Transverse colon (tissue), 4 donors: Measurements from ENCODE around the gene MYO15B. TPM values are rescaled to one million over a fixed set of nuclear protein-coding genes. Genes with fewer than 3 reads are reported as not detected.

Source experiments
- DNase-seq: peaks from one replicate; pipeline ENCODE4 v3.0.0-alpha.2; 2019
- H3K27ac ChIP-seq, 4 donors: fragments of 200-600 bp; sonication (generic); 2 replicates each; pipeline ENCODE4 v1.5.1; 2016 to 2018; ENCODE audit warnings: inconsistent platforms in 4 of 4
- H3K27me3 ChIP-seq: fragments of 200-600 bp; sonication (generic); 2 replicates; pipeline ENCODE4 v1.5.1; 2017; ENCODE audit warnings: inconsistent platforms
- H3K36me3 ChIP-seq, 4 donors: fragments of 200-600 bp; sonication (generic); 2 replicates each; pipeline ENCODE4 v1.5.1; 2017 to 2019; ENCODE audit warnings: inconsistent platforms in 4 of 4
- H3K4me1 ChIP-seq, 4 donors: fragments of 200-600 bp; sonication (generic); 2 replicates each; pipeline ENCODE4 v1.5.1; 2017 to 2020; ENCODE audit warnings: inconsistent platforms in 4 of 4
- H3K4me3 ChIP-seq, 4 donors: fragments of 200-600 bp; sonication (generic); 1 replicate in 1 of 4; 2 replicates in 3 of 4; pipeline versions ENCODE4 v1.5.1 to v1.6.1; 2017 to 2019; ENCODE audit warnings: inconsistent platforms in 4 of 4
- H3K9me3 ChIP-seq, 2 donors: fragments of 200-600 bp; sonication (generic); 2 replicates each; pipeline ENCODE4 v1.5.1; 2017 to 2019; ENCODE audit warnings: inconsistent platforms in 2 of 2
- EP300 ChIP-seq: sonication (generic); formaldehyde crosslinking; IDR thresholded peaks from one replicate; pipeline ENCODE4 v1.6.1; 2017; ENCODE audit warnings: antibody characterized with exemption, low read depth
- POLR2A ChIP-seq: fragments of 450-650 bp; IDR thresholded peaks from one replicate; pipeline ENCODE4 v1.6.1; 2016; ENCODE audit warnings: antibody characterized with exemption, mild to moderate bottlenecking, moderate library complexity
- POLR2AphosphoS5 ChIP-seq, 3 donors: sonication (generic); formaldehyde crosslinking; IDR thresholded peaks; one replicate each; pipeline ENCODE4 v1.6.1; 2016; ENCODE audit warnings: antibody characterized with exemption in 3 of 3
- WGBS, 2 donors: methylation state at CpG; one replicate each; pipeline ENCODE4 v1.1.5; 2018; ENCODE audit warnings: low coverage in 1 of 2; 5-methylcytosine and 5-hydroxymethylcytosine counted together
- in situ Hi-C, 4 donors: fragments of 200-750 bp; cut with MboI; loops; one replicate each; pipeline versions ENCODE4 v1.15.0 to v1.15.1; 2017; ENCODE audit warnings: low sequenced_read_pairs in 3 of 4, low pct_ligation_motif_present in 1 of 4, low pct_unique_long_range_greater_than_20kb in 1 of 4
- intact Hi-C: fragments of 100-400 bp; cut with DNase I; formaldehyde crosslinking; loops from one replicate; pipeline ENCODE4 v1.15.1; 2023; ENCODE audit warnings: low total_unique reads
- total RNA-seq, 4 donors: library from RNA; depleted of rRNA; stranded (reverse); fragments of >200 nt; gene quantifications; one replicate each; pipeline ENCODE4 v1.1.0, GENCODE V29; 2016
- TF ChIP-seq, protein P1 (sequence below), 5 experiments: fragments of 200-600 bp in 3 of 5; fragments of 450-650 bp in 2 of 5; sonication (generic) in 3 of 5; IDR thresholded peaks; 1 replicate in 2 of 5; 2 replicates in 3 of 5; pipeline ENCODE4 v1.5.1; 2016 to 2017; ENCODE audit warnings: antibody characterized with exemption in 5 of 5, inconsistent platforms in 3 of 5, mild to moderate bottlenecking in 2 of 5, moderate library complexity in 1 of 5

The MYO15B gene
- total RNA-seq, 4 donors from 2014 or later: 59.3 to 1,778 (median 829) TPM

GRCh38 chr17:75670868-75671267 is 83.3 kb downstream of the MYO15B start:
- H3K4me3 ChIP-seq: no peak overlapping the region
- no peaks in the 10 kb centered on the region for H3K9me3 ChIP-seq
- H3K36me3 ChIP-seq: peaks cover 0 to 46% (median 10%) of the 10 kb centered on the region in 4 donors
- intact Hi-C loops: loop anchor here (5.0 kb wide), 1 partner anchor 81 kb away; no protein-coding TSS in a partner anchor
- no peak overlapping the region for H3K27ac ChIP-seq
- no peaks in the 10 kb centered on the region for H3K27me3 ChIP-seq
- no peak for TF ChIP-seq EP300
- TF ChIP-seq, protein P1, sequence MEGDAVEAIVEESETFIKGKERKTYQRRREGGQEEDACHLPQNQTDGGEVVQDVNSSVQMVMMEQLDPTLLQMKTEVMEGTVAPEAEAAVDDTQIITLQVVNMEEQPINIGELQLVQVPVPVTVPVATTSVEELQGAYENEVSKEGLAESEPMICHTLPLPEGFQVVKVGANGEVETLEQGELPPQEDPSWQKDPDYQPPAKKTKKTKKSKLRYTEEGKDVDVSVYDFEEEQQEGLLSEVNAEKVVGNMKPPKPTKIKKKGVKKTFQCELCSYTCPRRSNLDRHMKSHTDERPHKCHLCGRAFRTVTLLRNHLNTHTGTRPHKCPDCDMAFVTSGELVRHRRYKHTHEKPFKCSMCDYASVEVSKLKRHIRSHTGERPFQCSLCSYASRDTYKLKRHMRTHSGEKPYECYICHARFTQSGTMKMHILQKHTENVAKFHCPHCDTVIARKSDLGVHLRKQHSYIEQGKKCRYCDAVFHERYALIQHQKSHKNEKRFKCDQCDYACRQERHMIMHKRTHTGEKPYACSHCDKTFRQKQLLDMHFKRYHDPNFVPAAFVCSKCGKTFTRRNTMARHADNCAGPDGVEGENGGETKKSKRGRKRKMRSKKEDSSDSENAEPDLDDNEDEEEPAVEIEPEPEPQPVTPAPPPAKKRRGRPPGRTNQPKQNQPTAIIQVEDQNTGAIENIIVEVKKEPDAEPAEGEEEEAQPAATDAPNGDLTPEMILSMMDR (IDR thresholded peaks at IDR 0.05): no peak
- WGBS, 2 donors: 76% methylated on average over 5 of the region's 5 CpGs; no CpG with 5 or more reads in 1 of the 2 donors
- no peak for DNase-seq
- H3K4me1 ChIP-seq: peaks cover 14 to 26% (median 19%) of the 10 kb centered on the region in 4 donors
- in situ Hi-C loops: loop anchor here (5.0 to 10.0 kb wide), 2 partner anchors 74 to 76 kb away; no protein-coding TSS in a partner anchor

DNA sequence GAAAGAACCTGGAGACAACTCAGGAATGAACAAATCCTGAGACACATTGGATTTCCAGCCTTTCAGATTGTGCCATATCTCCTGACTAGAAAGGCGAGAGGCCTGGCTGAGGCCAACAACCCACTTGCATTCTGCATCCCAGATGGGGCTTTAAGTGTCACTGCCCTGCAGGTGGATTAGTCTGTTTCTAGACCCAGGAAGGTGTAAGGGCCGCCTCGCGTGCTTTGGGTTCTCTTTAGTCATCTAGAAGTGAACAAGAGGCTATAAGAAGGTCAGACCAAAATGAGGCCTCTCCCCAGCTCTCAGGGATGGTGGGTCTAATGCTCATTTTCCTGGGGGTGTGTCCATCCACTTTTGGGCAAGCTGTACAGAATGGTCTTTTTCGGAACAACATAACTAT is 84.4 kb downstream of the MYO15B start:
- no peak for TF ChIP-seq POLR2AphosphoS5 (IDR thresholded peaks at IDR 0.05)
- TF ChIP-seq, protein P1 (IDR thresholded peaks at IDR 0.05): no peak
- no peak for TF ChIP-seq POLR2A
- TF ChIP-seq EP300: no peak
- in situ Hi-C loops: loop anchor here (5.0 to 10.0 kb wide), 2 partner anchors 73 to 75 kb away; no protein-coding TSS in a partner anchor
- Histone ChIP-seq H3K27ac (no peak overlapping the region), H3K4me1 (peaks cover 7 to 19% (median 11%) of the 10 kb centered on the region in 4 donors), H3K9me3 (no peaks in the 10 kb centered on the region), H3K4me3 (no peak overlapping the region), H3K27me3 (no peaks in the 10 kb centered on the region), H3K36me3 (peaks cover 0 to 46% (median 10%) of the 10 kb centered on the region in 4 donors)
- no peak for DNase-seq
- intact Hi-C loops: loop anchor here (5.0 kb wide), 1 partner anchor 80 kb away; no protein-coding TSS in a partner anchor
- 94% methylated on average over 5 of the region's 5 CpGs; no CpG with 5 or more reads in 1 of the 2 donors for WGBS, 2 donors

GRCh38 chr17:75673487-75673886 is 85.9 kb downstream of the MYO15B start:
- no peak for DNase-seq
- Histone ChIP-seq H3K27me3 (no peaks in the 10 kb centered on the region), H3K9me3 (no peaks in the 10 kb centered on the region), H3K36me3 (peaks cover 0 to 46% (median 10%) of the 10 kb centered on the region in 4 donors), H3K27ac (no peak overlapping the region), H3K4me1 (peaks cover 0 to 11% (median 3%) of the 10 kb centered on the region in 4 donors), H3K4me3 (no peak overlapping the region)
- in situ Hi-C loops (loop anchor here (5.0 to 10.0 kb wide), 2 partner anchors 71 to 74 kb away; no protein-coding TSS in a partner anchor), intact Hi-C loops (loop anchor here (5.0 kb wide), 1 partner anchor 79 kb away; no protein-coding TSS in a partner anchor)
- TF ChIP-seq EP300 (no peak), POLR2AphosphoS5 (IDR thresholded peaks at IDR 0.05) (no peak), POLR2A (no peak)
- TF ChIP-seq, protein P1 (IDR thresholded peaks at IDR 0.05): no peak
- WGBS, 2 donors: 89 to 100% methylated on average over 1 to 4 of the region's 4 CpGs

Other genes with a start within 250 kb of the MYO15B start
- gene GRB2, start 182.1 kb upstream of the MYO15B start, total RNA-seq: 100 to 1,000 TPM; 105 to 183 (median 136) TPM
- gene TMEM94, start 131.2 kb upstream of the MYO15B start, total RNA-seq: 100 to 1,000 TPM; 128 to 708 (median 280) TPM
- 100 to 1,000 TPM in 1 of 4 donors, 10 to 100 TPM in 3; 16.5 to 128 (median 24.8) TPM for gene CASKIN2, start 72.3 kb upstream of the MYO15B start, total RNA-seq
- 100 to 1,000 TPM in 1 of 4 donors, 10 to 100 TPM in 3; 36.6 to 105 (median 61.2) TPM for gene TSEN54, start 71.3 kb upstream of the MYO15B start, total RNA-seq
- gene LLGL2, start 62.1 kb upstream of the MYO15B start, total RNA-seq: 1,000 to 10,000 TPM in 1 of 4 donors, 100 to 1,000 TPM in 3; 326 to 1,573 (median 641) TPM
- 10 to 100 TPM in 3 of 4 donors, not detected in 1; 31.3 to 71.4 (median 50.0) TPM for gene SMIM5, start 45.6 kb downstream of the MYO15B start, total RNA-seq
- 100 to 1,000 TPM in 2 of 4 donors, 10 to 100 TPM in 2; 25.1 to 129 (median 80.3) TPM for gene RECQL5, start 79.4 kb downstream of the MYO15B start, total RNA-seq
- 10 to 100 TPM; 49.0 to 83.8 (median 71.4) TPM for gene SAP30BP, start 79.5 kb downstream of the MYO15B start, total RNA-seq
- gene ITGB4, start 133.7 kb downstream of the MYO15B start, total RNA-seq: 100 to 1,000 TPM; 196 to 323 (median 229) TPM
- 100 to 1,000 TPM in 1 of 4 donors, 10 to 100 TPM in 1, 1 to 10 TPM in 2; 9.3 to 116 (median 30.9) TPM for gene GALK1, start 177.4 kb downstream of the MYO15B start, total RNA-seq
- gene UNK, start 197.0 kb downstream of the MYO15B start, total RNA-seq: 10 to 100 TPM; 24.0 to 99.1 (median 63.1) TPM